Lung (tissue), 12 donors: ENCODE measurements around the gene CATSPERB. TPM values are rescaled to one million over a fixed set of nuclear protein-coding genes. Genes with fewer than 3 reads are reported as not detected.
"Not testable (repeated sequence)": the region's sequence is repeated elsewhere in the genome, so short reads cannot be mapped to it uniquely, and the experiment has no call there.

Experiments
- ATAC-seq: fragments of 200-7000 bp; cut with Tn5 transposase; one replicate; pipeline ENCODE4 v1.9.1; 2020; ENCODE audit warnings: moderate number of reproducible peaks; ENCODE audit not compliant: insufficient read depth, low FRiP score
- DNase-seq, 3 donors: peaks; one replicate each; pipeline ENCODE4 v3.0.0-alpha.2; 2013 to 2017
- H3K27ac ChIP-seq, 2 donors: one replicate each; pipeline ENCODE4 v1.5.1; 2013; ENCODE audit warnings: mild to moderate bottlenecking in 2 of 2, moderate library complexity in 2 of 2, control low read depth in 1 of 2, inconsistent platforms in 1 of 2, low read depth in 1 of 2, low read length in 1 of 2
- H3K27me3 ChIP-seq, 3 donors: one replicate each; pipeline ENCODE4 v1.5.1; 2013; ENCODE audit warnings: low read length in 2 of 3; ENCODE audit not compliant: control insufficient read depth in 3 of 3, insufficient read depth in 3 of 3
- H3K36me3 ChIP-seq, 4 donors: one replicate each; pipeline ENCODE4 v1.5.1; 2013; ENCODE audit warnings: low read length in 4 of 4, mild to moderate bottlenecking in 1 of 4, moderate library complexity in 1 of 4; ENCODE audit not compliant: control insufficient read depth in 4 of 4, insufficient read depth in 4 of 4
- H3K4me1 ChIP-seq, 5 donors: one replicate each; pipeline ENCODE4 v1.5.1; 2013; ENCODE audit warnings: low read length in 5 of 5, mild to moderate bottlenecking in 2 of 5, moderate library complexity in 1 of 5; ENCODE audit not compliant: control insufficient read depth in 5 of 5, insufficient read depth in 5 of 5
- H3K4me3 ChIP-seq: one replicate; pipeline ENCODE4 v1.5.1; 2013; ENCODE audit warnings: mild to moderate bottlenecking, control low read depth, moderate library complexity
- H3K9ac ChIP-seq, 2 donors: one replicate each; pipeline ENCODE4 v1.5.1; 2013; ENCODE audit warnings: low read length in 2 of 2, control low read depth in 1 of 2; ENCODE audit not compliant: insufficient read depth in 1 of 2
- H3K9me3 ChIP-seq, 4 donors: one replicate each; pipeline ENCODE4 v1.5.1; 2013; ENCODE audit warnings: low read length in 3 of 4, mild to moderate bottlenecking in 1 of 4, moderate library complexity in 1 of 4; ENCODE audit not compliant: control insufficient read depth in 4 of 4, insufficient read depth in 3 of 4
- CTCF ChIP-seq: IDR thresholded peaks from 2 replicates; pipeline ENCODE4 v1.5.1; 2012; ENCODE audit warnings: mild to moderate bottlenecking; ENCODE audit errors: control extremely low read depth, extremely low read depth
- WGBS, 2 donors: extraction: QIAGEN DNeasy Blood & Tissue Kit; methylation state at CpG; one replicate each; pipeline ENCODE4 v1.1.7; 2013; 5-methylcytosine and 5-hydroxymethylcytosine counted together
- polyA plus RNA-seq, 2 donors: library from polyadenylated mRNA; stranded (reverse); fragments of 200-250 nt; gene quantifications; one replicate each; pipeline ENCODE4 v1.2.1, GENCODE V29; 2013
- total RNA-seq, 2 donors: library from RNA; depleted of rRNA in 1 of 2; stranded (reverse); fragments of >200 nt in 1 of 2; gene quantifications; one replicate each; pipeline ENCODE4 v1.2.1, GENCODE V29; 2014 to 2021
- donor health status: control.
- donor health status: control.
- donor health status: Bipolar disorder and iron deficiency.
- donor health status: healthy.
- donor health status: DM: yes; HTN: yes; CAD: no.

CATSPERB gene
- total and polyA plus RNA-seq, 4 donors, result 0.57 to 9.0 (median 4.3) TPM

GRCh38 chr14:91545946-91546716 is 185.8 kb downstream of the CATSPERB start:
- WGBS, 2 donors, result 79 to 85% methylated on average over 5 of the region's 5 CpGs
- no peak for ATAC-seq
- no peaks in the 10 kb centered on the region for H3K27me3 ChIP-seq
- no peaks in the 10 kb centered on the region for H3K36me3 ChIP-seq
- no peak for DNase-seq
- H3K4me1 ChIP-seq, result no peaks in the 10 kb centered on the region
- no peak overlapping the region for H3K4me3 ChIP-seq
- no peak for TF ChIP-seq CTCF
- H3K27ac ChIP-seq, result no peak overlapping the region
- peaks cover 0 to 4% (median 1%) of the 10 kb centered on the region in 4 donors for H3K9me3 ChIP-seq
- H3K9ac ChIP-seq, result no peak overlapping the region

GRCh38 chr14:91545204-91545603 is 186.7 kb downstream of the CATSPERB start:
- no peak overlapping the region for H3K4me3 ChIP-seq
- no peak overlapping the region for H3K27ac ChIP-seq
- ATAC-seq (no peak), DNase-seq (no peak)
- no peaks in the 10 kb centered on the region for H3K27me3 ChIP-seq
- H3K9me3 ChIP-seq, result peaks cover 0 to 4% (median 1%) of the 10 kb centered on the region in 4 donors
- no peak overlapping the region for H3K9ac ChIP-seq
- TF ChIP-seq CTCF, result no peak
- H3K36me3 ChIP-seq, result no peaks in the 10 kb centered on the region
- H3K4me1 ChIP-seq, result no peaks in the 10 kb centered on the region

GRCh38 chr14:91536327-91536726 is 195.6 kb downstream of the CATSPERB start:
- no peak overlapping the region for H3K9ac ChIP-seq
- no peaks in the 10 kb centered on the region for H3K27me3 ChIP-seq
- TF ChIP-seq CTCF, result no peak
- H3K4me3 ChIP-seq, result no peak overlapping the region
- WGBS, 2 donors, result 96 to 99% methylated on average over 3 of the region's 3 CpGs
- no peaks in the 10 kb centered on the region for H3K36me3 ChIP-seq
- ATAC-seq, result no peak
- no peak for DNase-seq
- H3K9me3 ChIP-seq, result peaks cover 0 to 8% (median under 1%) of the 10 kb centered on the region in 4 donors
- H3K27ac ChIP-seq, result no peak overlapping the region
- peaks cover 0 to 6% (median 0%) of the 10 kb centered on the region in 5 donors for H3K4me1 ChIP-seq

- not testable (repeated sequence) for H3K27ac ChIP-seq, DNase-seq, H3K4me3 ChIP-seq, H3K36me3 ChIP-seq, H3K9ac ChIP-seq, H3K4me1 ChIP-seq, ATAC-seq, H3K27me3 ChIP-seq, H3K9me3 ChIP-seq
- WGBS, 2 donors, result 84 to 86% methylated on average over 5 of the region's 5 CpGs
Observed at GRCh38 chr14:91534059-91534458, 197.8 kb downstream of the CATSPERB start.
